PC-9 (cell line): Measurements from ENCODE around the gene INPP5A. TPM values are rescaled to one million over a fixed set of nuclear protein-coding genes. Genes with fewer than 3 reads are reported as not detected.

ENCODE experiments used
- BruUV-seq: library from RNA; stranded (reverse); fragments of 400-500 nt; replicated peaks from 2 replicates; lab custom pipeline; 2021; lab: Mats Ljungman, UMichigan
- CTCF ChIA-PET: fragments of 300-600 bp; sonication (Branson Sonifier 250); formaldehyde crosslinking; loops from one replicate; lab custom pipeline; 2022; ENCODE audit warnings: antibody characterized with exemption; lab: Charles Lee
- POLR2A ChIA-PET: fragments of 300-600 bp; sonication (Branson Sonifier 250); formaldehyde crosslinking; loops from one replicate; lab custom pipeline; 2022; ENCODE audit warnings: antibody characterized with exemption; ENCODE audit not compliant: unreplicated experiment; lab: Charles Lee
- DNase-seq, 2 experiments: peaks; one replicate each; pipeline versions ENCODE4 v3.0.0 to v3.0.0-alpha.2; 2015 to 2022; ENCODE audit warnings: mixed read lengths in 1 of 2
- H2AFZ ChIP-seq: fragments of 200-600 bp; sonication (generic); 2 replicates; pipeline ENCODE4 v1.8.1; 2017; ENCODE audit warnings: antibody characterized with exemption
- H3F3A ChIP-seq: fragments of 200-600 bp; sonication (generic); 2 replicates; pipeline ENCODE4 v1.8.1; 2017; ENCODE audit warnings: antibody characterized with exemption, mild to moderate bottlenecking, low read depth; ENCODE audit not compliant: insufficient read depth
- H3K27ac ChIP-seq: fragments of 200-600 bp; sonication (generic); 2 replicates; pipeline ENCODE4 v1.6.1; 2016; ENCODE audit warnings: mixed run types
- H3K27me3 ChIP-seq: fragments of 200-600 bp; sonication (generic); 2 replicates; pipeline ENCODE4 v1.6.1; 2016; ENCODE audit warnings: low read depth, mixed run types; ENCODE audit not compliant: insufficient read depth
- H3K36me3 ChIP-seq: fragments of 200-600 bp; sonication (generic); 2 replicates; pipeline ENCODE4 v1.6.1; 2016; ENCODE audit warnings: low read depth, mixed run types
- H3K4me1 ChIP-seq: fragments of 200-600 bp; sonication (generic); replicated peaks from 2 replicates; pipeline ENCODE4 v1.6.1; 2016; ENCODE audit warnings: mixed run types; ENCODE audit not compliant: insufficient read depth
- H3K4me2 ChIP-seq: fragments of 200-600 bp; sonication (generic); 2 replicates; pipeline ENCODE4 v1.6.1; 2017; ENCODE audit warnings: mixed run types
- H3K4me3 ChIP-seq: fragments of 200-600 bp; sonication (generic); 2 replicates; pipeline ENCODE4 v1.6.1; 2016; ENCODE audit warnings: mixed run types
- H3K79me2 ChIP-seq: fragments of 200-600 bp; sonication (generic); 2 replicates; pipeline ENCODE4 v1.6.1; 2017; ENCODE audit warnings: low read depth, mixed run types
- H3K9me2 ChIP-seq: fragments of 200-600 bp; sonication (generic); 2 replicates; pipeline ENCODE4 v1.8.1; 2017; ENCODE audit warnings: mild to moderate bottlenecking; ENCODE audit not compliant: insufficient read depth
- H3K9me3 ChIP-seq: fragments of 200-600 bp; sonication (generic); 2 replicates; pipeline ENCODE4 v1.8.1; 2016; ENCODE audit warnings: low read depth; ENCODE audit not compliant: insufficient read depth
- H4K20me1 ChIP-seq: fragments of 200-600 bp; sonication (generic); 2 replicates; pipeline ENCODE4 v1.8.1; 2017; ENCODE audit not compliant: insufficient read depth
- CTCF ChIP-seq: fragments of 200-600 bp; sonication (generic); conservative IDR thresholded peaks from 2 replicates; pipeline ENCODE4 v1.6.1; 2017; ENCODE audit warnings: mixed run types, antibody characterized with exemption, mild to moderate bottlenecking, moderate library complexity
- EZH2 ChIP-seq: fragments of 200-600 bp; sonication (generic); IDR thresholded peaks from 2 replicates; pipeline ENCODE4 v1.8.0; 2017; ENCODE audit warnings: antibody characterized with exemption, low read depth
- intact Hi-C: fragments of 100-400 bp; cut with micrococcal nuclease; formaldehyde crosslinking; loops from one replicate; pipeline ENCODE4 v1.10.0; 2022; ENCODE audit not compliant: unreplicated experiment
- total RNA-seq: library from RNA; stranded (reverse); gene quantifications from 2 replicates; pipeline ENCODE4 v1.2.3, GENCODE V29; 2021

Gene INPP5A
- total RNA-seq, 1 experiment from 2014 or later, result 18.4 TPM

DNA sequence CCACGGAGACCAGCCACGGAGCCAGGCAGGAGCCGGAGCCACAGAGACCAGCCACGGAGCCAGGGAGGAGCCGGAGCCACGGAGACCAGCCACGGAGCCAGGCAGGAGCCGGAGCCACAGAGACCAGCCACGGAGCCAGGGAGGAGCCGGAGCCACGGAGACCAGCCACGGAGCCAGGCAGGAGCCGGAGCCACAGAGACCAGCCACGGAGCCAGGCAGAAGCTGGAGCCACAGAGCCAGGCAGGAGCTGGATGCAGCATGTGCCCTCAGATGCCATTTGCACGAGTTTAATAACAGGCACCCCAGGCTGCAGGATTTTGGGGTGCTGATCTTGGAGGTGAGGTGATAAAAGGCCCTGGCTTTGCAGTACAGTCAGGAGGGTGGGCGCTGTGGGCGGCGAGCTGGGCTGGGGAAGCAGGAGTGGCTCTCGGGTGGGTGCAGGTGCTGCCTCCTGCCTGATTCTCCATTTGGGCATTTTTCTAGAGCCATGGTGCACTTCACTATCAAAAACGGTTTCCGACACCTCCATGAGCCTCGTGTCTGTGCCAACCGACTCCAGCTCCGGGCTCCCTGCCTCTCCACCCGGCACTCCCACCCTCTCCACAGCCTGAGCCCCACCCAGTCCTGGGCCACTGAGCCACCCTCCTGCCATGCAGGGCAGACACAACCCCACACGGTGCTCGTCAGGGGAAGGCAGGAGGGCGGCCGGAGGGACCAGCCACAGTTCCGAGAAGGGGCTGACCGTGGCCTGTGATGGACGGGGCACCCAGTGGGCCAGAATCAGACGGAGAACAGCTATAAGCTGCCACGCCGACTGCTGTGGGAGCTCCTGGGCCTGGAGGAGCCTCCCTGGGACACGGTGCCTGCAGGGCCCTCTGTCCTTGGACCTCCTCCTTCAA is 289.2 kb downstream of the INPP5A start:
- no peaks in the 10 kb centered on the region for H3K79me2 ChIP-seq
- TF ChIP-seq CTCF, result no peak
- TF ChIP-seq EZH2, result no peak
- ChIA-PET CTCF (no interaction called here), POLR2A (no interaction called here)
- no peaks in the 10 kb centered on the region for H3K4me1 ChIP-seq
- no peaks in the 10 kb centered on the region for H3K9me3 ChIP-seq
- no peaks in the 10 kb centered on the region for H3K36me3 ChIP-seq
- no peaks in the 10 kb centered on the region for H3F3A ChIP-seq
- intact Hi-C loops, result no loop called here
- no peak overlapping the region for H3K4me2 ChIP-seq
- no TSS peak for BruUV-seq
- no peak overlapping the region for H3K27ac ChIP-seq
- no peak overlapping the region for H3K4me3 ChIP-seq
- H3K9me2 ChIP-seq, result no peaks in the 10 kb centered on the region
- H3K27me3 ChIP-seq, result peaks cover 31% of the 10 kb centered on the region
- H2AFZ ChIP-seq, result no peak overlapping the region
- no peaks in the 10 kb centered on the region for H4K20me1 ChIP-seq
- no peak for DNase-seq

- BruUV-seq, result no TSS peak
These were observed 289.8 kb downstream of the INPP5A start for GRCh38 chr10:132827423-132827789.

GRCh38 chr10:132827861-132828539 is 290.4 kb downstream of the INPP5A start:
- no peaks in the 10 kb centered on the region for H3F3A ChIP-seq
- DNase-seq, result no peak
- H3K9me3 ChIP-seq, result no peaks in the 10 kb centered on the region
- CTCF ChIA-PET, result no interaction called here
- intact Hi-C loops, result no loop called here
- H3K4me1 ChIP-seq, result no peaks in the 10 kb centered on the region
- H3K4me3 ChIP-seq, result no peak overlapping the region
- H3K27me3 ChIP-seq, result peaks cover 31% of the 10 kb centered on the region
- no peaks in the 10 kb centered on the region for H3K36me3 ChIP-seq
- H3K4me2 ChIP-seq, result no peak overlapping the region
- no peaks in the 10 kb centered on the region for H4K20me1 ChIP-seq
- no peak for TF ChIP-seq CTCF
- no peak for TF ChIP-seq EZH2
- H2AFZ ChIP-seq, result no peak overlapping the region
- H3K79me2 ChIP-seq, result no peaks in the 10 kb centered on the region
- H3K9me2 ChIP-seq, result no peaks in the 10 kb centered on the region
- no TSS peak for BruUV-seq
- H3K27ac ChIP-seq, result no peak overlapping the region
- POLR2A ChIA-PET, result no interaction called here

More at GRCh38 chr10:132827423-132827789, 289.8 kb downstream of the INPP5A start:
- Histone ChIP-seq H3K27ac (no peak overlapping the region), H3K36me3 (no peaks in the 10 kb centered on the region), H3K27me3 (peaks cover 31% of the 10 kb centered on the region), H2AFZ (no peak overlapping the region), H4K20me1 (no peaks in the 10 kb centered on the region), H3K79me2 (no peaks in the 10 kb centered on the region), H3K9me2 (no peaks in the 10 kb centered on the region), H3K9me3 (no peaks in the 10 kb centered on the region), H3K4me3 (no peak overlapping the region), H3K4me2 (no peak overlapping the region), H3K4me1 (no peaks in the 10 kb centered on the region), H3F3A (no peaks in the 10 kb centered on the region)
- ChIA-PET CTCF (no interaction called here), POLR2A (no interaction called here)
- no peak for TF ChIP-seq CTCF
- TF ChIP-seq EZH2, result no peak
- intact Hi-C loops, result no loop called here
- DNase-seq, result no peak
